HepG2 (cell line): Measurements from ENCODE around the gene SSH3. TPM values are rescaled to one million over a fixed set of nuclear protein-coding genes. Genes with fewer than 3 reads are reported as not detected.
A peak's percentile ranks its signal among the peaks of the same experiment; 100 is the strongest.

Experiments
- ARID4A ChIP-seq: sonication (generic); formaldehyde crosslinking; IDR thresholded peaks from 2 replicates; pipeline ENCODE4 v1.5.0; 2020; ENCODE audit warnings: mild to moderate bottlenecking, missing genetic modification reagents, borderline replicate concordance
- ATF7-NPFF ChIP-seq: sonication (generic); formaldehyde crosslinking; IDR thresholded peaks from 2 replicates; pipeline ENCODE4 v1.8.1; 2023; ENCODE audit warnings: mild to moderate bottlenecking, low read depth, missing genetic modification reagents, moderate library complexity
- CSRNP2 ChIP-seq: sonication (generic); formaldehyde crosslinking; conservative IDR thresholded peaks from 2 replicates; pipeline ENCODE4 v1.8.0; 2022; ENCODE audit warnings: low read depth, missing genetic modification reagents
- EP300 ChIP-seq, 3 experiments: sonication (generic) in 1 of 3; formaldehyde crosslinking in 1 of 3; IDR thresholded peaks; 2 replicates each; pipeline versions ENCODE4 v1.5.1 to v1.6.1; 2011 to 2020; ENCODE audit warnings: low read depth in 2 of 3, low read length in 2 of 3, borderline replicate concordance in 1 of 3, improper control_type of control experiment in 1 of 3, mild to moderate bottlenecking in 1 of 3, missing genetic modification reagents in 1 of 3, moderate library complexity in 1 of 3
- HDAC1 ChIP-seq: sonication (generic); formaldehyde crosslinking; IDR thresholded peaks from 2 replicates; pipeline ENCODE4 v1.5.1; 2020; ENCODE audit warnings: mild to moderate bottlenecking, missing genetic modification reagents
- KAT7 ChIP-seq: IDR thresholded peaks from 2 replicates; pipeline ENCODE4 v1.6.1; 2018; ENCODE audit warnings: borderline replicate concordance, missing compliant biosample characterization
- MAX ChIP-seq: IDR thresholded peaks from 2 replicates; pipeline ENCODE4 v1.6.1; 2012; ENCODE audit warnings: inconsistent platforms
- SAFB2 ChIP-seq: sonication (generic); formaldehyde crosslinking; IDR thresholded peaks from 2 replicates; pipeline ENCODE4 v1.5.1; 2020; ENCODE audit warnings: missing genetic modification reagents, low read depth, mild to moderate bottlenecking, borderline replicate concordance
- SMAD3 ChIP-seq: sonication (generic); formaldehyde crosslinking; IDR thresholded peaks from 2 replicates; pipeline ENCODE4 v1.4.0; 2020; ENCODE audit warnings: missing genetic modification reagents
- THRA ChIP-seq: sonication (generic); formaldehyde crosslinking; IDR thresholded peaks from 2 replicates; pipeline ENCODE4 v1.4.0; 2020; ENCODE audit warnings: missing genetic modification reagents, borderline replicate concordance
- ZFP36L1 ChIP-seq: sonication (generic); formaldehyde crosslinking; IDR thresholded peaks from 2 replicates; pipeline ENCODE4 v1.8.0; 2022; ENCODE audit warnings: mild to moderate bottlenecking, missing genetic modification reagents, moderate library complexity
- ZNF10 ChIP-seq: sonication (generic); formaldehyde crosslinking; IDR thresholded peaks from 2 replicates; pipeline ENCODE4 v1.4.0; 2020; ENCODE audit warnings: mild to moderate bottlenecking, low read depth, missing genetic modification reagents, borderline replicate concordance
- ZNF251 ChIP-seq: sonication (generic); formaldehyde crosslinking; IDR thresholded peaks from 2 replicates; pipeline ENCODE4 v1.9.0; 2021; ENCODE audit warnings: mild to moderate bottlenecking, missing genetic modification reagents
- ZNF281 ChIP-seq: sonication (generic); formaldehyde crosslinking; IDR thresholded peaks from 2 replicates; pipeline ENCODE4 v1.4.0; 2020; ENCODE audit warnings: missing genetic modification reagents, borderline replicate concordance
- ZNF282 ChIP-seq: fragments of 450-650 bp; IDR thresholded peaks from 2 replicates; pipeline ENCODE4 v1.6.1; 2018; ENCODE audit not compliant: partially characterized antibody
- ZNF570 ChIP-seq: sonication (generic); formaldehyde crosslinking; IDR thresholded peaks from 2 replicates; pipeline ENCODE4 v1.4.0; 2020; ENCODE audit warnings: mild to moderate bottlenecking, missing genetic modification reagents, borderline replicate concordance
- ZNF749 ChIP-seq: sonication (generic); formaldehyde crosslinking; IDR thresholded peaks from 2 replicates; pipeline ENCODE4 v1.8.0; 2022; ENCODE audit warnings: mild to moderate bottlenecking, missing genetic modification reagents, moderate library complexity, borderline replicate concordance
- polyA plus RNA-seq, 8 experiments: library from polyadenylated mRNA; depleted of rRNA in 3 of 8; stranded (reverse) in 7 of 8; unstranded in 1 of 8; fragments of >200 nt; fragmentation: Illumina TruSeq in 4 of 8; extraction: Trizol in 4 of 8; gene quantifications; 2 replicates each; pipeline versions ENCODE4 v1.2.1 to v1.2.3, GENCODE V29; 2011 to 2016; ENCODE audit warnings: low read depth in 4 of 8, missing spikeins in 1 of 8, mixed read lengths in 1 of 8; ENCODE audit not compliant: insufficient read depth in 1 of 8
- total RNA-seq, 5 experiments: library from RNA; depleted of rRNA; stranded (reverse); fragments of >200 nt; fragmentation: Illumina TruSeq; extraction: Trizol; gene quantifications; 2 replicates each; pipeline ENCODE4 v1.2.3, GENCODE V29; 2016; ENCODE audit warnings: low read depth in 1 of 5

The SSH3 gene
- total and polyA plus RNA-seq, 2 of the 13 experiments (the other 11 are each of a cell fraction or from before 2014, with no cell fraction given), result 12.4 to 18.8 TPM

- no peak for TF ChIP-seq KAT7 (CRISPR knock-in tag)
- no peak for TF ChIP-seq ZNF251 (CRISPR knock-in tag)
- TF ChIP-seq ZFP36L1 (CRISPR knock-in tag), result no peak
- no peak; the same call in 1 of the 2 replicates for TF ChIP-seq SMAD3 (CRISPR knock-in tag)
- TF ChIP-seq CSRNP2, result no peak
- TF ChIP-seq HDAC1, result peak; percentile 64; the same call in 1 of the 2 replicates
- TF ChIP-seq MAX, result no peak; the same call in 1 of the 2 replicates
- peak; percentile 71; the same call in 1 of the 2 replicates for TF ChIP-seq ZNF749 (CRISPR knock-in tag)
- TF ChIP-seq ZNF282, result no peak
- TF ChIP-seq ZNF10 (CRISPR knock-in tag), result no peak
- TF ChIP-seq ZNF281 (CRISPR knock-in tag), result no peak; the same call in 1 of the 2 replicates
- TF ChIP-seq EP300 (IDR thresholded peaks at IDR 0.05; ENCODE audit: low read depth in 2 of 2, low read length in 2 of 2), result no peak
- TF ChIP-seq EP300 (CRISPR knock-in tag; IDR thresholded peaks at IDR 0.05; ENCODE audit: borderline replicate concordance), result no peak
- peak; percentile 93 for TF ChIP-seq ARID4A
- no peak for TF ChIP-seq ZNF570
- no peak for TF ChIP-seq SAFB2 (CRISPR knock-in tag)
- peak; percentile 46; the same call in 1 of the 2 replicates for TF ChIP-seq ATF7-NPFF
- TF ChIP-seq THRA, result 0 out of 2 replicates have a peak, but pooled peaks have one; percentile 47
Measured at GRCh38 chr11:67317205-67317887, 14.0 kb downstream of the SSH3 start (continued).
